GM21576 (cell line): ENCODE data around the gene GLCE.
"Not testable (repeated sequence)": the region's sequence is repeated elsewhere in the genome, so short reads cannot be mapped to it uniquely, and the experiment has no call there.

Source experiments
- ATAC-seq: cut with Tn5 transposase; IDR thresholded peaks from one replicate; pipeline ENCODE4 v1.9.1; 2021; ENCODE audit warnings: mild to moderate bottlenecking, moderate library complexity; ENCODE audit not compliant: unreplicated experiment

GLCE gene

DNA sequence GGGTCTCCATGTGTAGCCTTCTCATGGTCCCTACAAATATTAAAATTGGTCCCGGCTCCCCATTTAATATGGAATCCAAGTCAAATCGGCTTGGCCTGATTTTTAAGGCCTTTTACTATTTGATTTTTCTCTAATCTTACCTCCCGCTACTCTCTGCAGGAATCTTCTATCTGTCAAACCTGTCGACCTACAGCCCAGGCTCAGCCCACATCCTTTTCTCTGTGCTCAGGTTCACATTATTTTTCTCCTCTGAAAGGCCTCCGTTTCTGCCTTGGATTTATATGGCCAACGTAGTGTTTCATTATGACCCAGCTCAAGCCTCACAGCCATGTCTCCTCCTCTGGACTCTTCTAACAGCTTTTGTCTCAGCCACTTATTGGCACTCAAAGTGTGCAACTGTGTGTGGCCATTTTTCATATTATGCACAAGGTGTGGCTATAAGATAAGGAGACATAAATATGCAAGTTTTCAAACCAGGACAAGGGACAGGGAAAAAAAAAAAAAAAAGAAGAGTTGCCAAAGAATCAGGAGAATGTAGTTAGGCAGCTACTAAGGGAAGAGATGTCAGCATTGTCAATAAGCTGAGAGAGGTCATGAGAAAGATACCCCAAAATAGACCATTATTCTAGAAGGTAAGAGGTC, 2.1 kb upstream of the GLCE start:
- no peak for ATAC-seq

DNA sequence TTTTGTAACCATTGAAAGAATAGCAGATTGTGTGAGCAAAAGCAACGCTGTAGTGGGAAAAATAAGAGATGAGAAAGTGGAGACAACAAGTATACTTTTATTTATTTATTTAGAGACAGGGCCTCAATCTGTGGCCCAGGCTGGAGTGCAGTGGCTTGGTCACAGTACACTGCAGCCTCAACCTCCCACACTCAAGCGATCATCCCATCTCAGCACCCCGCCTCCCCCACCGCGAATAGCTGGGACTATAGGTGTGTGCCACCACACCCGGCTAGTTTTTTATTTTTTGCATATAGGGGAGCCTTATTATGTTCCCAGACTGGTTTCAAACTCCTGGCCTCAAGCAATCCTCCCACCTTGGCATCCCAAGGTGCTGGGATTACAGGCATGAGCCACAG, 1.6 kb upstream of the GLCE start:
- no peak for ATAC-seq

DNA sequence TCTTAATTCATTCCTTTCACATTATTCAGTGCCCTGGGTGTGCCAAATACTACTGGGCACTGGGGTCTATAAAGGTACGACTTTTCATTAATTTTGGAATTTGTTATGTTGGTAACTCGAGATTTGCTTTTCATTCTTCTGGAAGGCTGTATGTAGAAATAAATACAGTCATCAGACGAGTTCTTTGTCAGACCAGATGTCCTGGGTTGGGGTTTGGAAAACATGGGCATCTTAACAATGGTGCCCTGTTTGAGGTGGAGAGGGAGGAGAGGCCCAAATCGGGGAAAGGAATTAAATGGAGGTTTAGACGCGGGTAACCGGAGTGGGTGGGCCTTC, 662 bp upstream of the GLCE start:
- no peak for ATAC-seq

GRCh38 chr15:69161079-69161877, 843 bp downstream of the GLCE start:
- no peak for ATAC-seq

GRCh38 chr15:69161878-69162213, 1.4 kb downstream of the GLCE start:
- ATAC-seq, result no peak

DNA sequence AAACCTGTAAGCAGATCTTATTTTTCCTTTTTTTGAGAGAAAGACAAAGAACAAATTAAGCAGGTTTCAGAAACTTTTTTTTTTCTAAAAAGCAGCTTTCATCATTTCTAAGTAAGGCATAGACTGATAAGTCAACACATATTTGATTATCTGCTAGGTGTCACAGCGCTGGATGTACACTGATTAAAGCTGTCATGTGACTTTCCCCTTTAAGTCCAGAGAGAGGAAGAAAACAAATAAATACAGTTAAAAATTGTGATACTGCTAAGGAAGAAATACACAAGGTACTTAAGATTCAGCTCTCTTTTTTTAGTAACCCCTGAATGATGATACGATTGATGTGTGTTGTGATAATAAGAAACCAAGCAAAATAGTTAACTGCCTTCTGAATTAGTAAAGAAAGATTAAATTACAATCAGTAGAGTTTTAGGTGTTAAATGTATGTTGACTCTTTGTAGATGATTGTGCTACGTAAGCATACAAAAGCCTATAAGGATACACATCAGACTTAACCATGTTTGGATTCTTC, 2.8 kb downstream of the GLCE start:
- no peak for ATAC-seq

DNA sequence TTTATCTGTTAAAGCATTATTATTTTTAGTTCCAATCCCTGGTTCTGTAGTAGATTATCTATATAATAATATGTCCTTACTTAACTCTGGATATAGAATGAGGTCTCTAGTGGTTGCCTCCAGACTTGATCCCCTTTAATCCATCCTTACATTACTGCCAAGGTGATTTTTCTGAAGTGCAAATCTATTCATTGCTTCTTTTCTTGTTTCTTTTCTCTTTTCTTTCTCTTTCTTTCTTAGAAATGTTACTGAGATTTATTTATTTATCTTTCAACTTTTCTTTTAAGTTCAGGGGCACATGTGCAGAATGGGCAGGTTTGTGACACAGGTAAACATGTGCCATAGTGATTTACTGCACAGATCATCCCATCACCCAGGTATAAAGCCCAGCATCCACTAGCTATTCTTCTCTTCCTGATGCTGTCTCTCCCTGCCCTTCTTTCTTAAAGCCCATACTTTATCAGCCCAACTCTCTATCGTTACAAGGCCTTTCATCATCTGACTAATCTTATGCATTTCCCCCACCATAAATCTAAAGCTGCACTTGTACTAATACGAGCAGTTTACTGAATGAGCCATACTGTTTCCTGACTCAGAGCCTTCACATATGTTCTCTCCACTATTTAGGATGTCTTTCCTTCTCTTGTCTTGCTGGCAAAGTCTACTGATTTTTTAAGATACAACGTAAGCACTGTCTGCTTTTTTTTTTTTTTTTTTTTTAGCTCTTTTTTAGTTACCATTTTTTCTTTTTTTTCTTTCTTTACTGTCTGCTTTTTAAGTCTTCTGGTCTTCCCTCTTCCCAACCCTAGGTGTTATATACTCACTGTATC, 4.6 kb downstream of the GLCE start:
- no peak for ATAC-seq

DNA sequence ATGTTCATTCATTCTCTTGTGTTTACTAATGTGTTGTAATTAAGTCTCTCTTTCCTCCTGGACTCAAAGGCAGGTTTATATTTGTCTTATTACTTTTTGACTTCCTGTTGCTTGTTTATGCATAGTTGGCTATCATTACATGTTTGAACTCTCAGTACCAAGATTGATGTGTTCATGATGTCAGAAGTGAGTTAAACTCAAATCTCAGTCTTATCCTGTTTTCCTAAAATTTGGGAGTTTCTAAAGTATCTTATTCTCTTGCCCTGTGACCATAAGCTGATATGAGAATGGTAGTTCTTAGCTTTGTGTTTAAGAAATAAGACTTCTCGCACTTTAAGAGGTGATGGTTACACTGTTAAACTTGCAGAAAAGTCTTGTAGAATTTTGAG, 5.2 kb downstream of the GLCE start:
- no peak for ATAC-seq

DNA sequence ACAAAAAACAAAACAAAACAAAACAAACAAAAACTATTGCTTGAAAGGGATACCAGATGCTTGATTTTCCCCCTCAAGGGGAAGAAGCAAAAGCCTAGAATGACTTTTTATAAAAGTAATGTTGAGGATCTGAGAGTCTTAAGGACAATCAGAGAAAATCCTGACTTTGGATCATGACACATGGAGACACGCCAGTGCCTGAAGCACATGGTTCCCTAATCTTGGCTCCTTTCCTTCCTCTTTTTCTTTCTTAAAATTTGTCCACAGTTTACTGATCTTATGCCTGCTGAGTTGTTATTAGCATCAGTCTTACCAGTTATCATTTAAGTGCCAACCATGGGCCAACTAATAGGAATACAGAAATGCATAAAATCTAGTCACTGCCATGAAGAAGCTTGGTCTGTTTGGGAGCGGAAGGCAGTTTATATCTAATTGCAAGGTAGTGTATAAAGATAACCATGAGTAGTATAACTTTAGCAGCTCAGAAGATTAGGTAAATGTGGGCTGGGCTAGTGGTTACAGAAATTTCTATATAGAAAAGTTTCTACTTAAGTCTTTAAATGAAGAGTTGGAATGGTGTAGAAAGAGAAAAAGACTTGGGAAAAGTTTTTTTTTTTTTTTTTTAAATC, 6.9 kb downstream of the GLCE start:
- ATAC-seq, result no peak

GRCh38 chr15:69168361-69168760, 7.9 kb downstream of the GLCE start:
- ATAC-seq, result not testable (repeated sequence)

DNA sequence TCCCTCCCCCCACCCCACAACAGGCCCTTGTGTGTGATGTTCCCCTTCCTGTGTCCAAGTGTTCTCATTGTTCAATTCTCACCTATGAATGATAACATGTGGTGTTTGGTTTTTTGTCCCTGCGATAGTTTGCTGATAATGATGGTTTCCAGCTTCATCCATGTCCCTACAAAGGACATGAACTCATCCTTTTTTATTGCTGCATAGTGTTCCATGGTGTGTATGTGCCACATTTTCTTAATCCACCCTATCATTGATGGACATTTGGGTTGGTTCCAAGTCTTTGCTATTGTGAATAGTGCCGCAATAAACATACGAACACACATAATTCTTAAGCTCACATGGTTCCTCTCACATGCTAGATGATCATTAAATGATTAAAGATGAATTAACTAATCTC, 9.1 kb downstream of the GLCE start:
- not testable (repeated sequence) for ATAC-seq

GRCh38 chr15:69170597-69170996, 10.2 kb downstream of the GLCE start:
- no peak for ATAC-seq

- ATAC-seq, result no peak
Observed at GRCh38 chr15:69172847-69173246, 12.4 kb downstream of the GLCE start.

GRCh38 chr15:69175536-69175935, 15.1 kb downstream of the GLCE start:
- no peak for ATAC-seq

DNA sequence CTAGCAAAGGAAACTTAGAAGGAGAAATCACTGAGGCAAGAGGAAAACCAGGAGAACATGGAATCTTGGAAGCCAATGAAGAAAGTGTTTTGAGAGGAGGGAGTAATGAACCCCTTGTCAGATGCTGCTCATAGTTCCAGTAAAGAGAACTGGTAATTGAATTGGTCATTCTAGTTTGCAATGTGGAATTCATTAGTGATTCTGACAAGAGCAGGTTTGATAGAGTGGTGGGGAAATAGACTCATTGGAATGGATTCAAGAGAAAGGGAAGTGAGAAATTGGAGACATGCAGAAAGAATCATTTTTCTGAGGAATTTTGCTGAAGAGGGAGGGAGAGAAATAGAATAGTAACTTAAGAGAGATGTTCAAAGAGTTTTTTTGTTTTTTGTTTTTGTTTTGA, 21.0 kb downstream of the GLCE start:
- no peak for ATAC-seq

GRCh38 chr15:69185216-69185615, 24.8 kb downstream of the GLCE start:
- ATAC-seq, result no peak

DNA sequence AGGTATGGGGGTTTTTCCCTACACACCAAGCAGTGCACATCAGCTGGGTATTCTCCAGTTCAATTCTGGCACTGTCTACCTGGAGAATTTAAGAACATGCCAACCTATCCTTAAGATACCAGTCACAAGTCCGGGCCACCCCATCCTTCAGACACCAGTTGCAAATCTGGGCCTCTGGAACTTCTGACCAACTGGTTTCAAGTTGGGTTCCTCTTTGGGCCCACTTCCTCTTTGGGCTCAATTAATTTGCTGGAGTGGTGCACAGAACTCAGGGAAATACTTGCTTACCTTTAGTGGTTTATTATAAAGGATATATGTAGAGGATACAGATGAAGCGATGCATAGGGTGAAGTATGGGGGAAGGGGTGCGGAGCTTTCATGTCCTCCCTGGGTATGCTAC, 25.3 kb downstream of the GLCE start:
- no peak for ATAC-seq

DNA sequence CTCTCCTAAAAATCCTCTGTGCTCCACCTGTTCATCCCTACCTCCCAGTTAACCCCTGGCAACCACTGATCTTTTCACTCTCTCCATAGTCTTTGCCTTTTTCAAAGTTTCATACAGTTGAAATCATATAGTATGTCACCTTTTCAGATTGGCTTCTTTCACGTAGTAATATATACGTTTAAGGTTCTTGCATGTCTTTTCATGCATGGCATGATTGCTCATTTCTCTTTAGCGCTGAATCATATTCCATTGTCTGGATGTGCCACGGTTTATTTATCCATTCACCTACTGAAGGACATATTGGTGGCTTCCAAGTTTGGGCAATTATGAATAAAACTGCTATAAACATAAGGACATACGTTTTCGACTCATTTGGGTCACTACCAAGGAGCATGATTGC, 28.7 kb downstream of the GLCE start:
- ATAC-seq, result no peak

DNA sequence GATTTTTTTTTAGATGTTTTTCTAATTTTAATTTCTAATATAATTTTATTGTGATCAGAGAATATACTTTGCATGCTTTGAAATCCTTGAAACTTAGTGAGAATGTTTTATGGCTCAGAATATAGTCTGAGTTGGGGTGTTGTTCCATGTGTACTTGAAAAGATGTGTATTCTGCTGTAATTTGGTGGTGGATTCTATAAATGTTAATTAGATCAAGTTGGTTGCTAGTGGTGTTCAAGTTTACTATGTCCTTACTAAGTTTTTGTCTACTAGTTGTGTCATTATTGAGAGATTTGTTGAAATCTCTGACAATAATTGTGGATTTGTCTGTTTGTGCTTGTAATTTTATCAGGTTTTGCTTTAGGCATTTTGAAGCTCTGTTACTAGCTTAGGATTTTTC, 29.7 kb downstream of the GLCE start:
- ATAC-seq, result no peak

- no peak for ATAC-seq
Observed at GRCh38 chr15:69190504-69190903, 30.1 kb downstream of the GLCE start.
